Naive thymus-derived CD4-positive, alpha-beta T cell (primary cell): ENCODE data around the gene DSC2. TPM values are rescaled to one million over a fixed set of nuclear protein-coding genes. Genes with fewer than 3 reads are reported as not detected.
"Not testable (repeated sequence)": the region's sequence is repeated elsewhere in the genome, so short reads cannot be mapped to it uniquely, and the experiment has no call there.

Source experiments
- ATAC-seq: fragments of 150-1000 bp; cut with Tn5 transposase; 2 replicates; pipeline ENCODE4 v1.10.0; 2021; ENCODE audit warnings: mild to moderate bottlenecking, moderate library complexity
- CTCF ChIA-PET: fragments of 350-600 bp; sonication (Branson Sonifier 250); formaldehyde crosslinking; loops from one replicate; lab custom pipeline; 2021; ENCODE audit warnings: antibody characterized with exemption; lab: Charles Lee
- POLR2A ChIA-PET: fragments of 350-600 bp; sonication (Branson Sonifier 250); formaldehyde crosslinking; loops from one replicate; lab custom pipeline; 2021; ENCODE audit warnings: antibody characterized with exemption, inconsistent platforms; lab: Charles Lee
- DNase-seq, 9 donors: peaks; one replicate each; pipeline versions ENCODE4 v3.0.0 to v3.0.0-alpha.2; 2020 to 2022; ENCODE audit warnings: mixed read lengths in 1 of 9
- H3K27ac ChIP-seq: one replicate; pipeline ENCODE4 v1.7.0; 2013; ENCODE audit warnings: mild to moderate bottlenecking, low read depth, low read length, moderate library complexity
- H3K27me3 ChIP-seq, 2 donors: one replicate each; pipeline ENCODE4 v1.7.0; 2013; ENCODE audit warnings: low read length in 2 of 2, mild to moderate bottlenecking in 2 of 2, moderate library complexity in 2 of 2; ENCODE audit not compliant: control insufficient read depth in 2 of 2, insufficient read depth in 2 of 2
- H3K36me3 ChIP-seq, 3 experiments: 1 replicate in 2 of 3; 2 replicates in 1 of 3; pipeline ENCODE4 v1.7.0; 2013; ENCODE audit warnings: low read length in 3 of 3, mild to moderate bottlenecking in 3 of 3, moderate library complexity in 1 of 3; ENCODE audit not compliant: insufficient read depth in 3 of 3, control insufficient read depth in 2 of 3
- H3K4me1 ChIP-seq, 2 donors: one replicate each; pipeline ENCODE4 v1.7.0; 2013; ENCODE audit warnings: low read length in 2 of 2, mild to moderate bottlenecking in 2 of 2, moderate library complexity in 1 of 2; ENCODE audit not compliant: control insufficient read depth in 2 of 2, insufficient read depth in 2 of 2
- H3K4me3 ChIP-seq: 2 replicates; pipeline ENCODE4 v1.7.0; 2013; ENCODE audit warnings: mild to moderate bottlenecking, low read length
- H3K9me3 ChIP-seq, 3 experiments: 1 replicate in 2 of 3; 2 replicates in 1 of 3; pipeline ENCODE4 v1.7.0; 2013; ENCODE audit warnings: low read length in 3 of 3; ENCODE audit not compliant: control insufficient read depth in 2 of 3
- H3K27ac Mint-ChIP-seq, 9 donors: one replicate each; pipeline ENCODE4 v1.8.0; 2020 to 2022; ENCODE audit warnings: mixed read lengths in 9 of 9, mild to moderate bottlenecking in 8 of 9, moderate library complexity in 5 of 9, inconsistent platforms in 2 of 9
- H3K27me3 Mint-ChIP-seq, 5 donors: one replicate each; pipeline ENCODE4 v1.8.0; 2021 to 2022; ENCODE audit warnings: mixed read lengths in 5 of 5, mild to moderate bottlenecking in 1 of 5
- H3K36me3 Mint-ChIP-seq, 5 donors: one replicate each; pipeline ENCODE4 v1.8.0; 2020 to 2022; ENCODE audit warnings: mixed read lengths in 5 of 5, mild to moderate bottlenecking in 3 of 5, inconsistent platforms in 1 of 5
- H3K4me1 Mint-ChIP-seq, 7 donors: one replicate each; pipeline ENCODE4 v1.8.0; 2020 to 2022; ENCODE audit warnings: mixed read lengths in 7 of 7, mild to moderate bottlenecking in 3 of 7, inconsistent platforms in 1 of 7
- H3K4me3 Mint-ChIP-seq, 10 donors: one replicate each; pipeline ENCODE4 v1.8.0; 2020 to 2022; ENCODE audit warnings: mild to moderate bottlenecking in 10 of 10, mixed read lengths in 10 of 10, moderate library complexity in 6 of 10, inconsistent platforms in 2 of 10
- H3K9me3 Mint-ChIP-seq, 11 donors: one replicate each; pipeline ENCODE4 v1.8.0; 2020 to 2022; ENCODE audit warnings: mixed read lengths in 11 of 11, mild to moderate bottlenecking in 4 of 11, inconsistent platforms in 1 of 11, moderate library complexity in 1 of 11
- intact Hi-C, 2 donors: fragments of 100-400 bp; cut with micrococcal nuclease; formaldehyde crosslinking; loops; one replicate each; pipeline ENCODE4 v1.15.1; 2023
- polyA plus RNA-seq, 2 donors: library from polyadenylated mRNA; unstranded; fragments of 300-500 nt; fragmentation: Illumina TruSeq; gene quantifications; one replicate each; pipeline ENCODE4 v1.2.3, GENCODE V29; 2021
- total RNA-seq, 6 experiments: library from RNA in 5 of 6; stranded (reverse) in 5 of 6; gene quantifications; 1 replicate in 5 of 6; 2 replicates in 1 of 6; pipeline ENCODE4 v1.2.3 and lab custom pipeline; 2021 to 2026

DSC2 gene
- total and polyA plus RNA-seq, 7 experiments from 2014 or later, result 0.08 to 0.86 (median 0.42) TPM; not detected in 4

DNA sequence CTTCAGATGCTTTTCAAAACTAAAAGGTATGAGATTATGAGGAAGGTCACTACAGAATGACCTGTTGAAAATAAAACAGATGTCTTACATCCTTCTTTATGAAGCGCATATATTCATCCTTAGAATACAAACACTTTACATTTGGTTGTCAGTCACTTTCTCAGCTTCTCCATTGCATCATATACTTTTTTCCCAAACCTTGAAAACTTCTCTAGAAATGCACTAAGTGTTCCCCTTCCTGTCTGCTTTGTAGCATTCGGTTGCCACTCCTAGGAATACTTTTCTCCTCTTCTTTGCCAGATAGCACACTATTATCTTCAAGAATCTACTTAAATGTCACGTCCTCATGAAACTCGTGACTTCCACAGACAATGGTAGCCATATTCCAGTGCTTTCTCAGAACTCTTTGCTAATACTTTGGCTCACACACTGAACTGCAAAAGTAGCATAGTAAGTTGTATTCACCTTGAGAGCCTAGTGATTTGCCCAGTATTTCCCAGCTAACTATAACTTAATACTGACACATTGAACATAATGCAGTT lies 32.8 kb upstream of the DSC2 start:
- Mint-ChIP-seq H3K4me1 (no peaks in the 10 kb centered on the region), H3K27ac (no peak overlapping the region), H3K9me3 (peaks cover 0 to 4% (median 0%) of the 10 kb centered on the region in 11 donors), H3K4me3 (no peak overlapping the region), H3K27me3 (no peaks in the 10 kb centered on the region), H3K36me3 (no peaks in the 10 kb centered on the region)
- intact Hi-C loops, result no loop called here
- CTCF ChIA-PET, result no interaction called here
- Histone ChIP-seq H3K4me3 (no peak overlapping the region), H3K36me3 (no peaks in the 10 kb centered on the region), H3K9me3 (no peaks in the 10 kb centered on the region), H3K4me1 (no peaks in the 10 kb centered on the region), H3K27ac (no peak overlapping the region), H3K27me3 (no peaks in the 10 kb centered on the region)
- DNase-seq (no peak), ATAC-seq (no peak)
- POLR2A ChIA-PET, result no interaction called here

- Mint-ChIP-seq H3K9me3 (peaks cover 0 to 6% (median 0%) of the 10 kb centered on the region in 11 donors), H3K4me1 (peaks cover 0 to 3% (median 0%) of the 10 kb centered on the region in 7 donors), H3K36me3 (no peaks in the 10 kb centered on the region), H3K4me3 (no peak overlapping the region), H3K27ac (no peak overlapping the region), H3K27me3 (no peaks in the 10 kb centered on the region)
- no peaks in the 10 kb centered on the region for H3K9me3 ChIP-seq
- H3K27ac ChIP-seq, result no peak overlapping the region
- no peak for DNase-seq
- ATAC-seq, result no peak
- no peaks in the 10 kb centered on the region for H3K36me3 ChIP-seq
- no peaks in the 10 kb centered on the region for H3K27me3 ChIP-seq
- no peaks in the 10 kb centered on the region for H3K4me1 ChIP-seq
- ChIA-PET POLR2A (no interaction called here), CTCF (no interaction called here)
- intact Hi-C loops, result no loop called here
- no peak overlapping the region for H3K4me3 ChIP-seq
Measured at GRCh38 chr18:31129398-31130115, 27.3 kb upstream of the DSC2 start.

DNA sequence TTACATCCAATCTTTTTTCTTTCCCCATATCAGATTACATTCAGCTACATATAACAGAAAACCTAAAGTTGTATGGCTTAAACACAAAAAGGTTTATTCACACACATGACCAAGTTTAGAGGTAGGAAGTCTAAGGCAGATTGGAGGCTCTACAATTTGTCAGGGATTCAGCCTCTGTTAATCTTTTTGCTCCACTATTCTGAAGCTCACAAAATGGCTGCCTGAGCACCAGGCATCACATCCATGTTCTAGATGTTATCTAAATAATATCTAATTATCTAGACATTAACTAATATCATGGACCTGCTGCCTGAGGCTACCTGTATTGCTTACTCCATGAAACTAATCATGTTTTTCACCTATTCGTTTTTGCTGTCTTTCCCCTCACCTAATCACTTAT lies 23.7 kb upstream of the DSC2 start:
- H3K27ac Mint-ChIP-seq, result no peak overlapping the region
- no peak for DNase-seq
- Histone ChIP-seq H3K9me3 (no peaks in the 10 kb centered on the region), H3K36me3 (no peaks in the 10 kb centered on the region), H3K4me3 (no peak overlapping the region), H3K27me3 (no peaks in the 10 kb centered on the region), H3K4me1 (no peaks in the 10 kb centered on the region), H3K27ac (no peak overlapping the region)
- ChIA-PET CTCF (no interaction called here), POLR2A (no interaction called here)
- H3K36me3 Mint-ChIP-seq, result no peaks in the 10 kb centered on the region
- ATAC-seq, result no peak
- peaks cover 0 to 9% (median 1%) of the 10 kb centered on the region in 11 donors for H3K9me3 Mint-ChIP-seq
- no peak overlapping the region for H3K4me3 Mint-ChIP-seq
- H3K4me1 Mint-ChIP-seq, result peaks cover 0 to 3% (median 0%) of the 10 kb centered on the region in 7 donors
- intact Hi-C loops, result no loop called here
- no peaks in the 10 kb centered on the region for H3K27me3 Mint-ChIP-seq

DNA sequence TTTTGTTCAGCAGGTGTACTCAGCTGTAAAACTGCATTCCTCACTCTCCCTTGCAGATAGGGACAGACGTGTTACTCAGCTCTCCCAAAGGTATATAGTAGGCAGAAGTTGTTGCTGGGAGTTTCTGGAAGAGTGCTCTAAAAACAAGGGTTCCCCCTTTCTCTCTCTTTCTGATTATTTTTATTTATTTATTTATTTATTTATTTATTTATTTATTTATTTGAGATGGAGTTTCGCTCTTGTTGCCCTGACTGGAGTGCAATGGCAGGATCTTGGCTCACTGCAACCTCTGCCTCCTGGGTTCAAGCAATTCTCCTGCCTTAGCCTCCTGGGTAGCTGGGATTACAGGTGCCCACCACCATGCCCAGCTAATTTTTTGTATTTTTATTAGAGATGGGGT lies 20.9 kb upstream of the DSC2 start:
- H3K4me1 Mint-ChIP-seq, H3K27me3 Mint-ChIP-seq, H3K36me3 ChIP-seq, H3K4me3 Mint-ChIP-seq, H3K4me3 ChIP-seq, H3K27ac Mint-ChIP-seq, ATAC-seq, H3K36me3 Mint-ChIP-seq, POLR2A ChIA-PET, H3K9me3 ChIP-seq, CTCF ChIA-PET, intact Hi-C loops, H3K4me1 ChIP-seq, H3K27ac ChIP-seq, H3K27me3 ChIP-seq, DNase-seq: not testable (repeated sequence)
- peaks cover 0 to 12% (median 4%) of the 10 kb centered on the region in 11 donors for H3K9me3 Mint-ChIP-seq

GRCh38 chr18:31120594-31120993 lies 18.4 kb upstream of the DSC2 start:
- no peaks in the 10 kb centered on the region for H3K36me3 Mint-ChIP-seq
- no peaks in the 10 kb centered on the region for H3K4me1 Mint-ChIP-seq
- Histone ChIP-seq H3K27me3 (no peaks in the 10 kb centered on the region), H3K36me3 (no peaks in the 10 kb centered on the region), H3K27ac (no peak overlapping the region), H3K9me3 (no peaks in the 10 kb centered on the region), H3K4me3 (no peak overlapping the region), H3K4me1 (no peaks in the 10 kb centered on the region)
- CTCF ChIA-PET, result interaction anchor here (0.8 kb wide), 1 partner anchor 436 kb away, joined by 3 read pairs; no protein-coding TSS in a partner anchor
- no peak overlapping the region for H3K4me3 Mint-ChIP-seq
- H3K9me3 Mint-ChIP-seq, result peaks cover 0 to 18% (median 5%) of the 10 kb centered on the region in 11 donors
- no peaks in the 10 kb centered on the region for H3K27me3 Mint-ChIP-seq
- POLR2A ChIA-PET, result interaction anchor here (0.7 kb wide), 1 partner anchor 8 kb away, joined by 3 read pairs; no protein-coding TSS in a partner anchor
- no peak overlapping the region for H3K27ac Mint-ChIP-seq
- DNase-seq, result no peak
- intact Hi-C loops, result no loop called here
- ATAC-seq, result no peak

DNA sequence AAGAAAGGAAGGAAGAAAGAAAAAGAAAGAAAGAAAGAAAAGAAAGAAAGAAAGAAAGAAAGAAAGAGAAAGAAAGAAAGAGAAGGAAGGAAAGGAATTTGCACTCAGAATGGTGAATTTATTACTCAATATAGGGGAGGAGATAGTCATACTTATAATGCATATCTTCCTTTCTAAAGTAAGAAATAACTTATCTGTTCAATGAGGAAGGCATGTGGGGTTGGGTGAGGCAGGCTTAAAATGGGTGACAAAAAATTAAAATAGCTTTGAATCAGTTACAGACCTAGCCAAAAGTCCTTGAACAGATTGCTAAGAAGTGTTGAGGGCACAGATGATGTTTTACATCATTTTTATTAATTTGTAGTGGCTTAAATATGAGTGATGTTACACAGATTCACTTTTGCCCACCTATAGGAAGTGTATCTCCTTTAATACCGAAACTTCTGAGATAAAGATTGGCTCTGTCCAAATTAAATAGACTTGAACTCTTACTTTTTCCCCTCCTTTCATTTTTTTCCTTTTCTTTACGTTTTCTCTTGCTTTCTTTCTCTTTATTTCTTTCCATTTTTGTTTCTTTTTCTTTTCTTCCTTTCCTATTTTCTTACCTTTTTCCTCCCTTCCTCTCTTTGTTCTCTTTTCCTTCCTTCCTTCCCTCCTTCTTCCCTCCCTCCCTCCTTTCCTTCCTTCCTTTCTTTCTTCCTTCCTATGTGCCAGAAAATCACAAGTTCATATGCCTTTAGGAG lies 14.8 kb upstream of the DSC2 start:
- Mint-ChIP-seq H3K9me3 (peaks cover 0 to 22% (median 5%) of the 10 kb centered on the region in 11 donors), H3K27ac (no peak overlapping the region), H3K4me1 (no peaks in the 10 kb centered on the region), H3K36me3 (no peaks in the 10 kb centered on the region), H3K4me3 (no peak overlapping the region), H3K27me3 (no peaks in the 10 kb centered on the region)
- Histone ChIP-seq H3K9me3 (no peaks in the 10 kb centered on the region), H3K27ac (no peak overlapping the region), H3K4me3 (no peak overlapping the region), H3K27me3 (no peaks in the 10 kb centered on the region), H3K36me3 (no peaks in the 10 kb centered on the region), H3K4me1 (no peaks in the 10 kb centered on the region)
- intact Hi-C loops, result no loop called here
- ChIA-PET CTCF (no interaction called here), POLR2A (no interaction called here)
- DNase-seq (no peak), ATAC-seq (no peak)
